Spleen (tissue), 11 donors: ENCODE measurements around the gene FCRL2. TPM values are rescaled to one million over a fixed set of nuclear protein-coding genes. Genes with fewer than 3 reads are reported as not detected.

Source experiments
- DNase-seq: peaks from one replicate; pipeline ENCODE4 v3.0.0-alpha.2; 2020
- H3K27ac ChIP-seq, 8 donors: fragments of 200-600 bp; sonication (generic) in 7 of 8; 1 replicate in 4 of 8; 2 replicates in 4 of 8; pipeline versions ENCODE4 v1.5.0 to v1.8.0; 2016 to 2021; ENCODE audit warnings: inconsistent platforms in 4 of 8, mild to moderate bottlenecking in 4 of 8, moderate library complexity in 1 of 8
- H3K27me3 ChIP-seq, 7 donors: fragments of 200-600 bp; sonication (generic) in 6 of 7; replicated peaks in 1 of 7; 1 replicate in 4 of 7; 2 replicates in 3 of 7; pipeline versions ENCODE4 v1.5.0 to v1.8.0; 2016 to 2021; ENCODE audit warnings: inconsistent platforms in 3 of 7, mild to moderate bottlenecking in 1 of 7
- H3K36me3 ChIP-seq, 6 donors: fragments of 200-600 bp; sonication (generic) in 5 of 6; 1 replicate in 4 of 6; 2 replicates in 2 of 6; pipeline versions ENCODE4 v1.5.0 to v1.8.0; 2016 to 2021; ENCODE audit warnings: inconsistent platforms in 2 of 6
- H3K4me1 ChIP-seq, 6 donors: fragments of 200-600 bp; sonication (generic) in 5 of 6; 1 replicate in 3 of 6; 2 replicates in 3 of 6; pipeline versions ENCODE4 v1.5.0 to v1.8.0; 2016 to 2021; ENCODE audit warnings: inconsistent platforms in 3 of 6
- H3K4me3 ChIP-seq, 8 donors: fragments of 200-600 bp; sonication (generic) in 7 of 8; 1 replicate in 4 of 8; 2 replicates in 4 of 8; pipeline versions ENCODE4 v1.5.0 to v1.8.0; 2016 to 2021; ENCODE audit warnings: inconsistent platforms in 4 of 8, mild to moderate bottlenecking in 4 of 8, moderate library complexity in 2 of 8
- H3K9me3 ChIP-seq, 8 donors: fragments of 200-600 bp; sonication (generic) in 7 of 8; 1 replicate in 4 of 8; 2 replicates in 4 of 8; pipeline versions ENCODE4 v1.5.0 to v1.8.0; 2016 to 2021; ENCODE audit warnings: inconsistent platforms in 4 of 8
- POLR2A ChIP-seq, 3 donors: fragments of 450-650 bp; IDR thresholded peaks; one replicate each; pipeline ENCODE4 v1.5.1; 2017; ENCODE audit warnings: antibody characterized with exemption in 3 of 3, mild to moderate bottlenecking in 1 of 3
- POLR2AphosphoS5 ChIP-seq, 3 donors: sonication (generic); formaldehyde crosslinking; IDR thresholded peaks; one replicate each; pipeline ENCODE4 v1.5.1; 2017; ENCODE audit warnings: antibody characterized with exemption in 3 of 3
- WGBS, 5 donors: extraction: QIAGEN DNeasy Blood & Tissue Kit in 3 of 5; methylation state at CpG; one replicate each; pipeline versions ENCODE4 v1.1.5 to v1.1.7; 2013 to 2018; 5-methylcytosine and 5-hydroxymethylcytosine counted together
- intact Hi-C: fragments of 100-400 bp; cut with DNase I; formaldehyde crosslinking; loops from one replicate; pipeline ENCODE4 v1.15.0; 2023; ENCODE audit warnings: low total_unique reads
- polyA plus RNA-seq, 3 donors: library from polyadenylated mRNA; stranded (reverse); fragments of 200-250 nt; gene quantifications; one replicate each; pipeline ENCODE4 v1.2.1, GENCODE V29; 2013
- total RNA-seq, 7 donors: library from RNA; depleted of rRNA in 3 of 7; stranded (reverse); fragments of >200 nt in 3 of 7; fragmentation: NEBNext Ultra II Directional in 4 of 7; extraction: Animal tissue kit (Norgen Biotek cat#: 25700) in 4 of 7; gene quantifications; one replicate each; pipeline versions ENCODE4 v1.1.0 to v1.2.1, GENCODE V29; 2016 to 2021
- TF ChIP-seq, protein P1 (sequence below), 11 experiments: fragments of 200-600 bp in 7 of 11; fragments of 450-650 bp in 4 of 11; sonication (generic) in 4 of 11; IDR thresholded peaks in 8 of 11; conservative IDR thresholded peaks in 3 of 11; 1 replicate in 7 of 11; 2 replicates in 4 of 11; pipeline versions ENCODE4 v1.4.0 to v1.8.0; 2016 to 2021; ENCODE audit warnings: antibody characterized with exemption in 11 of 11, inconsistent platforms in 4 of 11, mild to moderate bottlenecking in 1 of 11
- donor health status: healthy with polysubstance abuse.
- donor health status: DM: no; HTN: no; CAD: no; lungs with moderate emphysema.
- donor health status: DM: no; HTN: no; CAD: no.
- donor health status: Bipolar disorder and iron deficiency.
- donor health status: healthy.
- donor health status: DM: no; HTN: no; CAD: no.
- donor health status: DM: yes; HTN: yes; CAD: no.

Gene FCRL2
- total and polyA plus RNA-seq, 10 donors: 32.9 to 236 (median 57.2) TPM

DNA sequence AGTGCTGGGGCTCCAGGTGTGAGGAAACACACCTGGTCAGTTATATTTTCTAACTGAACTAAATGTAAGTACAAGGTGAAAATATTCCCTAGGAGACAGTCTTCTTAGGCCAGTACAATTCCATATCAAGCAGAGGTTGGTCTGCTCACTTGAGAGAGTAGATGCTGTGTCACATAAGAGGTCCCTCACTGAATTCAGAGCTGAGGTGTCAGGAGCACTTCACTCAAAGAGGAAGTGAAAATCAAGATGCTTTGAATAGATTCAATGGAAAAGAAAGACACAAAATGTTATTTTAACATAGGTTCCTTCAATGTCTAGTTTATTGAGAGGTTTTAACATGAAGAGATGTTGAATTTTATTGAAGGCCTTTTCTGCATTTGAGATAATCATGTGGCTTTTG, 72.1 kb downstream of the FCRL2 start:
- Histone ChIP-seq H3K36me3 (no peaks in the 10 kb centered on the region), H3K4me1 (peaks cover 0 to 71% (median 23%) of the 10 kb centered on the region in 6 donors), H3K27me3 (no peaks in the 10 kb centered on the region), H3K9me3 (no peaks in the 10 kb centered on the region), H3K27ac (peak overlapping the region in 7 of 8 donors; percentile 15 to 74 (median 51)), H3K4me3 (no peak overlapping the region)
- TF ChIP-seq, protein P1, sequence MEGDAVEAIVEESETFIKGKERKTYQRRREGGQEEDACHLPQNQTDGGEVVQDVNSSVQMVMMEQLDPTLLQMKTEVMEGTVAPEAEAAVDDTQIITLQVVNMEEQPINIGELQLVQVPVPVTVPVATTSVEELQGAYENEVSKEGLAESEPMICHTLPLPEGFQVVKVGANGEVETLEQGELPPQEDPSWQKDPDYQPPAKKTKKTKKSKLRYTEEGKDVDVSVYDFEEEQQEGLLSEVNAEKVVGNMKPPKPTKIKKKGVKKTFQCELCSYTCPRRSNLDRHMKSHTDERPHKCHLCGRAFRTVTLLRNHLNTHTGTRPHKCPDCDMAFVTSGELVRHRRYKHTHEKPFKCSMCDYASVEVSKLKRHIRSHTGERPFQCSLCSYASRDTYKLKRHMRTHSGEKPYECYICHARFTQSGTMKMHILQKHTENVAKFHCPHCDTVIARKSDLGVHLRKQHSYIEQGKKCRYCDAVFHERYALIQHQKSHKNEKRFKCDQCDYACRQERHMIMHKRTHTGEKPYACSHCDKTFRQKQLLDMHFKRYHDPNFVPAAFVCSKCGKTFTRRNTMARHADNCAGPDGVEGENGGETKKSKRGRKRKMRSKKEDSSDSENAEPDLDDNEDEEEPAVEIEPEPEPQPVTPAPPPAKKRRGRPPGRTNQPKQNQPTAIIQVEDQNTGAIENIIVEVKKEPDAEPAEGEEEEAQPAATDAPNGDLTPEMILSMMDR (IDR thresholded peaks at IDR 0.05 in 8 of 11, conservative IDR thresholded peaks at IDR 0.05 in 3 of 11): no peak
- TF ChIP-seq POLR2A (IDR thresholded peaks at IDR 0.05) (no peak), POLR2AphosphoS5 (IDR thresholded peaks at IDR 0.05) (no peak)
- no peak for DNase-seq
- intact Hi-C loops: no loop called here

- 78 to 85% (median 84%) methylated on average over 4 of the region's 4 CpGs for WGBS, 5 donors
- DNase-seq: no peak
- no peaks in the 10 kb centered on the region for H3K27me3 ChIP-seq
- peak overlapping the region in 3 of 8 donors; percentile 40 to 74 (median 57) for H3K27ac ChIP-seq
- peaks cover 0 to 72% (median 23%) of the 10 kb centered on the region in 6 donors for H3K4me1 ChIP-seq
- no peaks in the 10 kb centered on the region for H3K36me3 ChIP-seq
- H3K4me3 ChIP-seq: no peak overlapping the region
- intact Hi-C loops: no loop called here
- TF ChIP-seq, protein P1 (IDR thresholded peaks at IDR 0.05 in 8 of 11, conservative IDR thresholded peaks at IDR 0.05 in 3 of 11): no peak
- TF ChIP-seq POLR2AphosphoS5 (IDR thresholded peaks at IDR 0.05) (no peak), POLR2A (IDR thresholded peaks at IDR 0.05) (no peak)
- H3K9me3 ChIP-seq: no peaks in the 10 kb centered on the region
Observed at GRCh38 chr1:157703981-157704380, 73.0 kb downstream of the FCRL2 start.

DNA sequence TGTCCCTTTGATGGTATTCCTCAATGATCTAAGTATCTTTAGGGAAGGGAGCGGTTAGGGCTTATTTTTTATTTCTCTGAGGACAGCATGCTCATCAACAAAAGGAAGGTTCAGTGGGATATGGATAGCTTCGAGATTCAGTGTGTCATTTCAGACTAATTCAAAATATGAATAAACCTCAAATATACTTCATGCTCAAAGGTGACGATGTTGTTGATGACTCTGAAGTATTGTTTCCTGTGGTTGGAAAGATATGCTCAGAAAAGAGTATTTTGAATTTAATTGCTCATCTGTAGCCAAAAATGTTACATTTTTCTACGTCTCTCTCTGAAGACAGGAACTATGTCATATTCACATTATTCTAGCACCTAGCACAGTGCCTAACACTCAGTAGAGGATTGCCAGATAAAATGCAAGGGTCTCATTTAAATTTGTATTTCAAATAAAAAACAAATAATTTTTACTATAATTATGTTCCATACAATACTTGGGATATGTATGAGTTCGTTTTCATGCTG, 74.6 kb downstream of the FCRL2 start:
- Histone ChIP-seq H3K27me3 (no peaks in the 10 kb centered on the region), H3K4me1 (peaks cover 2 to 75% (median 36%) of the 10 kb centered on the region in 6 donors), H3K4me3 (no peak overlapping the region), H3K9me3 (no peaks in the 10 kb centered on the region), H3K27ac (peak overlapping the region in 5 of 8 donors; percentile 59 to 91 (median 83)), H3K36me3 (no peaks in the 10 kb centered on the region)
- 57 to 65% (median 63%) methylated on average over 5 of the region's 5 CpGs for WGBS, 5 donors
- DNase-seq: no peak
- no peak for TF ChIP-seq POLR2AphosphoS5 (IDR thresholded peaks at IDR 0.05)
- TF ChIP-seq, protein P1 (IDR thresholded peaks at IDR 0.05 in 8 of 11, conservative IDR thresholded peaks at IDR 0.05 in 3 of 11): no peak
- no peak for TF ChIP-seq POLR2A (IDR thresholded peaks at IDR 0.05)
- intact Hi-C loops: no loop called here

DNA sequence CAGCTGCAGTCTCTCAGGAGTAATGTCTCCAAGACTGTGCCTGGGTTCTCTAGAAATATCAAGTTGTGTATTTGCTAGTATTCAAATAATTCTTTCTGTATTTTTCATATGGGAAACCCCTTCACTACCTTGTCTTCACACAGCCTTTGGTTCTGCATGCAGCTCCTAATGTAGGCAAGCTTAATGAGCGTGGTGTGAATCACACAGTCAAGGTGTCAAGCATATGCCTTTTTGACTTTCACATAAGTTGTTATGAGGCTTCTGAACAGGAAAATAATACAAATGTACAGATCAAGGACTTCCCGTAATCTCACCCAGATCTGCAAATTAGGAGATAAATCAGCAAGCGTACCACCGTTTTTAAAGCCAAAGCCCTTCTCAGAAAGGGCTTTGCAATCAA, 76.2 kb downstream of the FCRL2 start, which contains the start of gene FCRL3:
TSS of gene FCRL3 (minus strand) at position 38 of the 400 bp plus-strand sequence. CDS start 280 bp downstream, outside the sequence.
- H3K4me1 ChIP-seq: peaks cover 4 to 89% (median 51%) of the 10 kb centered on the region in 6 donors
- WGBS, 5 donors: 45 to 79% (median 57%) methylated on average over 4 of the region's 4 CpGs
- intact Hi-C loops: no loop called here
- DNase-seq: no peak
- H3K36me3 ChIP-seq: no peaks in the 10 kb centered on the region
- H3K9me3 ChIP-seq: no peaks in the 10 kb centered on the region
- H3K4me3 ChIP-seq: peak within 1 kb of the TSS; percentile 2 to 62 (median 22)
- H3K27me3 ChIP-seq: no peaks in the 10 kb centered on the region
- peak within 1 kb of the TSS; percentile 59 to 91 (median 72) for H3K27ac ChIP-seq
- TF ChIP-seq, protein P1 (IDR thresholded peaks at IDR 0.05 in 8 of 11, conservative IDR thresholded peaks at IDR 0.05 in 3 of 11): no peak
- TF ChIP-seq POLR2A (IDR thresholded peaks at IDR 0.05): no peak
- TF ChIP-seq POLR2AphosphoS5 (IDR thresholded peaks at IDR 0.05): peak in 1 of 3 donors; percentile 57
